H1 (cell line): ENCODE results near the gene CADM2. TPM values are rescaled to one million over a fixed set of nuclear protein-coding genes. Genes with fewer than 3 reads are reported as not detected.
A peak's percentile ranks its signal among the peaks of the same experiment; 100 is the strongest.

ENCODE experiments used
- CTCF ChIA-PET: fragments of 300-600 bp; sonication (Branson Sonifier 250); formaldehyde crosslinking; loops from one replicate; lab custom pipeline; 2021; ENCODE audit not compliant: partially characterized antibody; lab: Charles Lee
- POLR2A ChIA-PET: fragments of 300-600 bp; sonication (Branson Sonifier 250); formaldehyde crosslinking; loops from one replicate; lab custom pipeline; 2021; ENCODE audit warnings: inconsistent platforms; ENCODE audit not compliant: partially characterized antibody; lab: Charles Lee
- DNase-seq, 2 experiments: peaks; one replicate each; pipeline versions ENCODE4 v3.0.0 to v3.0.0-alpha.2; 2010 to 2022; ENCODE audit warnings: low spot score in 2 of 2, low read depth in 1 of 2, mixed read lengths in 1 of 2
- FAIRE-seq: peaks from 2 replicates; lab custom pipeline; 2011; peaks lifted over from hg19 to GRCh38; lab: Jason Lieb, UNC
- H2AFZ ChIP-seq: 2 replicates; pipeline ENCODE4 v1.8.1; 2012; ENCODE audit warnings: low read length, inconsistent platforms
- H2AK5ac ChIP-seq: 2 replicates; pipeline ENCODE4 v1.6.1; 2013; ENCODE audit warnings: low read depth, low read length
- H2BK120ac ChIP-seq: replicated peaks from 2 replicates; pipeline ENCODE3; 2013; ENCODE audit warnings: low read depth, low read length, inconsistent platforms
- H2BK12ac ChIP-seq: 2 replicates; pipeline ENCODE4 v1.6.1; 2013; ENCODE audit warnings: low read depth, low read length
- H2BK15ac ChIP-seq: 2 replicates; pipeline ENCODE4 v1.6.1; 2013; ENCODE audit warnings: low read length
- H2BK20ac ChIP-seq: 2 replicates; pipeline ENCODE4 v1.6.1; 2013; ENCODE audit warnings: low read length
- H2BK5ac ChIP-seq: 2 replicates; pipeline ENCODE4 v1.6.1; 2013; ENCODE audit warnings: low read depth, low read length
- H3K14ac ChIP-seq: 2 replicates; pipeline ENCODE4 v1.6.1; 2013; ENCODE audit warnings: inconsistent platforms; ENCODE audit not compliant: insufficient read length
- H3K18ac ChIP-seq: 2 replicates; pipeline ENCODE4 v1.6.1; 2013; ENCODE audit warnings: low read length; ENCODE audit errors: extremely low read depth
- H3K23ac ChIP-seq: 2 replicates; pipeline ENCODE4 v1.6.1; 2013; ENCODE audit warnings: inconsistent platforms; ENCODE audit not compliant: insufficient read length
- H3K23me2 ChIP-seq: 2 replicates; pipeline ENCODE4 v1.6.1; 2013; ENCODE audit warnings: low read depth, low read length
- H3K27ac ChIP-seq: 2 replicates; pipeline ENCODE4 v1.6.1; 2011; ENCODE audit warnings: low read depth, low read length, inconsistent platforms
- H3K27me3 ChIP-seq, 4 experiments: replicated peaks in 1 of 4; 1 replicate in 1 of 4; 2 replicates in 3 of 4; pipeline versions ENCODE4 v1.6.1 to v1.8.1; 2011 to 2013; ENCODE audit warnings: low read length in 3 of 4, mild to moderate bottlenecking in 3 of 4, inconsistent platforms in 2 of 4, mixed read lengths in 2 of 4, moderate library complexity in 1 of 4; ENCODE audit not compliant: control insufficient read depth in 3 of 4, insufficient read depth in 3 of 4; ENCODE audit errors: extremely low read depth in 1 of 4
- H3K36me3 ChIP-seq, 4 experiments: 2 replicates each; pipeline versions ENCODE4 v1.6.1 to v1.8.1; 2011 to 2013; ENCODE audit warnings: mild to moderate bottlenecking in 4 of 4, low read length in 3 of 4, moderate library complexity in 2 of 4, control low read depth in 1 of 4, inconsistent platforms in 1 of 4; ENCODE audit not compliant: insufficient read depth in 4 of 4, control insufficient read depth in 2 of 4
- H3K4ac ChIP-seq: replicated peaks from 2 replicates; pipeline ENCODE3; 2013; ENCODE audit warnings: low read length, low read depth, mixed read lengths, inconsistent platforms; ENCODE audit not compliant: insufficient read length
- H3K4me1 ChIP-seq, 4 experiments: replicated peaks in 1 of 4; 1 replicate in 1 of 4; 2 replicates in 3 of 4; pipeline versions ENCODE4 v1.6.1 to v1.8.1; 2011 to 2013; ENCODE audit warnings: low read length in 3 of 4, inconsistent platforms in 2 of 4, mixed read lengths in 1 of 4; ENCODE audit not compliant: insufficient read depth in 4 of 4, control insufficient read depth in 3 of 4
- H3K4me2 ChIP-seq, 2 experiments: 2 replicates each; pipeline versions ENCODE4 v1.6.1 to v1.8.1; 2011 to 2013; ENCODE audit warnings: low read depth in 2 of 2, low read length in 2 of 2, control low read depth in 1 of 2, inconsistent platforms in 1 of 2, mild to moderate bottlenecking in 1 of 2; ENCODE audit not compliant: insufficient read depth in 1 of 2
- H3K4me3 ChIP-seq, 4 experiments: fragments of 200-600, 300-600 bp in 1 of 4; sonication (generic), shearing (Covaris generic), sonication (Bioruptor Twin) in 1 of 4; 2 replicates each; pipeline versions ENCODE4 v1.5.1 to v1.8.1; 2011 to 2016; ENCODE audit warnings: low read length in 4 of 4, low read depth in 3 of 4, control low read depth in 2 of 4, inconsistent platforms in 2 of 4, mild to moderate bottlenecking in 2 of 4, mixed read lengths in 1 of 4, moderate library complexity in 1 of 4; ENCODE audit not compliant: insufficient read depth in 2 of 4; ENCODE audit errors: extremely low read depth in 1 of 4
- H3K56ac ChIP-seq: replicated peaks from 2 replicates; pipeline ENCODE3; 2013; ENCODE audit warnings: low read depth, mild to moderate bottlenecking, mixed read lengths, low read length, inconsistent platforms; ENCODE audit not compliant: insufficient read length
- H3K79me1 ChIP-seq: 2 replicates; pipeline ENCODE4 v1.6.1; 2013; ENCODE audit warnings: low read depth, low read length, control low read depth
- H3K79me2 ChIP-seq, 2 experiments: 2 replicates each; pipeline versions ENCODE4 v1.6.1 to v1.8.1; 2012 to 2013; ENCODE audit warnings: low read length in 2 of 2, mild to moderate bottlenecking in 2 of 2, inconsistent platforms in 1 of 2; ENCODE audit not compliant: insufficient read depth in 2 of 2, control insufficient read depth in 1 of 2
- H3K9ac ChIP-seq, 4 experiments: replicated peaks in 1 of 4; 1 replicate in 1 of 4; 2 replicates in 3 of 4; pipeline versions ENCODE4 v1.6.1 to v1.8.1; 2011 to 2013; ENCODE audit warnings: low read depth in 3 of 4, low read length in 3 of 4, control low read depth in 2 of 4, mild to moderate bottlenecking in 2 of 4, moderate library complexity in 2 of 4, inconsistent platforms in 1 of 4; ENCODE audit errors: extremely low read depth in 1 of 4
- H3K9me3 ChIP-seq, 2 experiments: 2 replicates each; pipeline versions ENCODE4 v1.6.1 to v1.8.1; 2012 to 2013; ENCODE audit warnings: mild to moderate bottlenecking in 2 of 2, moderate library complexity in 2 of 2, control low read depth in 1 of 2, inconsistent platforms in 1 of 2, low read depth in 1 of 2, low read length in 1 of 2, mixed read lengths in 1 of 2; ENCODE audit not compliant: insufficient read depth in 2 of 2
- H4K20me1 ChIP-seq, 2 experiments: replicated peaks in 1 of 2; 2 replicates each; pipeline versions ENCODE3 to v1.8.1; 2011 to 2013; ENCODE audit warnings: inconsistent platforms in 2 of 2, low read length in 2 of 2, mild to moderate bottlenecking in 1 of 2; ENCODE audit not compliant: insufficient read depth in 2 of 2, control insufficient read depth in 1 of 2
- H4K5ac ChIP-seq: 2 replicates; pipeline ENCODE4 v1.6.1; 2013; ENCODE audit warnings: low read length, low read depth, mixed read lengths, inconsistent platforms; ENCODE audit not compliant: insufficient read length
- H4K8ac ChIP-seq: 2 replicates; pipeline ENCODE4 v1.8.0; 2013; ENCODE audit warnings: mild to moderate bottlenecking, moderate library complexity, low read length, inconsistent platforms; ENCODE audit not compliant: insufficient read depth; ENCODE audit errors: extremely low read depth
- H4K91ac ChIP-seq: replicated peaks from 2 replicates; pipeline ENCODE3; 2013; ENCODE audit warnings: low read length, mixed read lengths, inconsistent platforms; ENCODE audit not compliant: insufficient read length
- BRCA1 ChIP-seq: IDR thresholded peaks from 2 replicates; pipeline ENCODE4 v1.6.1; 2012; ENCODE audit warnings: low read depth, low read length, improper control_type of control experiment
- CEBPB ChIP-seq: IDR thresholded peaks from 2 replicates; pipeline ENCODE4 v1.6.1; 2012; ENCODE audit warnings: low read depth, low read length
- JUND ChIP-seq: IDR thresholded peaks from 2 replicates; pipeline ENCODE4 v1.6.1; 2011; ENCODE audit warnings: mild to moderate bottlenecking, improper control_type of control experiment, low read length
- WGBS, 2 experiments: shearing (Covaris generic) in 1 of 2; methylation state at CpG; one replicate each; pipeline versions ENCODE4 v1.1.6 to v1.1.7; 2013 to 2015; ENCODE audit warnings: low lambda C conversion rate in 2 of 2, mixed read lengths in 2 of 2, inconsistent platforms in 1 of 2, low coverage in 1 of 2, missing lambda C conversion rate in 1 of 2; ENCODE audit not compliant: insufficient replicate concordance in 2 of 2, insufficient coverage in 1 of 2, insufficient read length in 1 of 2; ENCODE audit errors: extremely low coverage in 1 of 2, missing lambda C conversion rate in 1 of 2; 5-methylcytosine and 5-hydroxymethylcytosine counted together
- polyA plus RNA-seq, 7 experiments: library from polyadenylated mRNA; depleted of rRNA in 3 of 7; stranded (reverse) in 5 of 7; unstranded in 2 of 7; fragments of >200 nt in 5 of 7; fragments of 200-250 nt in 2 of 7; gene quantifications; 1 replicate in 5 of 7; 2 replicates in 1 of 7; 4 replicates in 1 of 7; pipeline versions ENCODE4 v1.2.1 to v1.2.3, GENCODE V29; 2011 to 2013; ENCODE audit warnings: missing spikeins in 2 of 7, mixed read lengths in 2 of 7
- total RNA-seq: library from RNA; stranded (reverse); fragmentation: NEBNext Ultra II Directional; extraction: Animal tissue kit (Norgen Biotek cat#: 25700); gene quantifications from 2 replicates; pipeline ENCODE4 v1.2.1, GENCODE V29; 2021

CADM2 gene
- total and polyA plus RNA-seq, 2 of the 8 experiments (the other 6 are each of a cell fraction or from before 2014, with no cell fraction given): 14.9 to 20.9 TPM

- 82% methylated on average over 3 of the region's 3 CpGs; no CpG with 5 or more reads in 1 of the 2 experiments for WGBS, 2 experiments
- Histone ChIP-seq H4K5ac (no peak overlapping the region), H3K23me2 (no peaks in the 10 kb centered on the region), H3K4ac (no peak overlapping the region), H3K27ac (no peak overlapping the region), H2AFZ (no peak overlapping the region), H3K4me2 (no peak overlapping the region), H3K79me2 (no peaks in the 10 kb centered on the region), H2AK5ac (no peak overlapping the region), H4K20me1 (no peaks in the 10 kb centered on the region), H2BK5ac (no peak overlapping the region), H3K4me1 (no peaks in the 10 kb centered on the region; a peak in 1 of 7 replicates), H3K56ac (no peak overlapping the region), H3K18ac (no peak overlapping the region), H2BK15ac (no peak overlapping the region), H4K8ac (no peak overlapping the region), H3K79me1 (no peaks in the 10 kb centered on the region), H3K4me3 (no peak overlapping the region), H3K14ac (no peak overlapping the region), H2BK20ac (no peak overlapping the region), H2BK120ac (no peak overlapping the region), H2BK12ac (no peak overlapping the region), H3K9ac (no peak overlapping the region), H3K27me3 (no peaks in the 10 kb centered on the region), H3K36me3 (no peaks in the 10 kb centered on the region), H4K91ac (no peak overlapping the region), H3K23ac (no peak overlapping the region), H3K9me3 (no peaks in the 10 kb centered on the region)
- FAIRE-seq (no peak), DNase-seq (no peak)
- TF ChIP-seq CEBPB (peak; percentile 88), JUND (no peak), BRCA1 (no peak)
- POLR2A ChIA-PET: no interaction called here
- CTCF ChIA-PET: no interaction called here
Measured at GRCh38 chr3:85837402-85837801, 878.6 kb downstream of the CADM2 start.
